Progenitor cell of endocrine pancreas (in vitro differentiated cells): ENCODE measurements around the gene GALNT15. TPM values are rescaled to one million over a fixed set of nuclear protein-coding genes. Genes with fewer than 3 reads are reported as not detected.

Experiments
- DNase-seq: peaks from one replicate; pipeline ENCODE4 v3.0.0; 2021; ENCODE audit warnings: low spot score; ENCODE audit not compliant: unreplicated experiment
- H3K27ac Mint-ChIP-seq: 2 replicates; pipeline ENCODE4 v1.8.0; 2021; ENCODE audit warnings: mild to moderate bottlenecking, moderate library complexity, mixed read lengths
- H3K27me3 Mint-ChIP-seq: 2 replicates; pipeline ENCODE4 v1.8.0; 2021; ENCODE audit warnings: mixed read lengths
- H3K36me3 Mint-ChIP-seq: 2 replicates; pipeline ENCODE4 v1.8.0; 2022; ENCODE audit warnings: mixed read lengths; ENCODE audit not compliant: insufficient read depth
- H3K4me1 Mint-ChIP-seq: 2 replicates; pipeline ENCODE4 v1.8.0; 2021; ENCODE audit warnings: low read depth, mixed read lengths
- H3K4me3 Mint-ChIP-seq: 2 replicates; pipeline ENCODE4 v1.8.0; 2021; ENCODE audit warnings: low read depth, mild to moderate bottlenecking, moderate library complexity, mixed read lengths
- H3K9me3 Mint-ChIP-seq: 2 replicates; pipeline ENCODE4 v1.8.0; 2021; ENCODE audit warnings: low read depth, mixed read lengths
- total RNA-seq: library from RNA; stranded (reverse); gene quantifications from 2 replicates; pipeline ENCODE4 v1.2.1, GENCODE V29; 2021
- TF ChIP-seq, protein P1 (sequence below): fragments of 200-600 bp; sonication (generic); IDR thresholded peaks from one replicate; pipeline ENCODE4 v1.5.0; 2021; ENCODE audit warnings: antibody characterized with exemption, mild to moderate bottlenecking; ENCODE audit not compliant: unreplicated experiment

GALNT15 gene
- total RNA-seq, 1 donor from 2014 or later: 0.46 TPM

DNA sequence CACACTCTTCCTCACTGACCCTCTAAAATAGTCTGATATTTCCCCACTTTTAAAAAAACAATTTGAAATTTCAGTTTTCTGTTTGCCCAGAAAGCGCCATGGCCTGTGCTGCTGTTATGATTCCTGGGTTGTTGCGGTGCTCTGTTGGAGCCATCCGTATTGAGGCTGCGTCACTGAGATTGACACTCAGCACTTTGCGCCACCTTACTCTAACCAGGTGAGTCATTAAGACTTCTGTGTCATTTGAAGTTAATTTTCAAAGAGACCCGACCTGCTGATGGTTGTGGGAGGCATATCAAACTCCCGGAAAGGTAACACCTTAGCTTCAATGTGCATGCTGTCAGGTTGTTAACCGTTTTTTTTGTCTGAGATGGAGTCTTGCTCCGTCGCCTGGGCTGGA is 96.4 kb downstream of the GALNT15 start:
- H3K9me3 Mint-ChIP-seq: no peaks in the 10 kb centered on the region
- no peak for DNase-seq
- no peak overlapping the region for H3K27ac Mint-ChIP-seq
- TF ChIP-seq, protein P1, sequence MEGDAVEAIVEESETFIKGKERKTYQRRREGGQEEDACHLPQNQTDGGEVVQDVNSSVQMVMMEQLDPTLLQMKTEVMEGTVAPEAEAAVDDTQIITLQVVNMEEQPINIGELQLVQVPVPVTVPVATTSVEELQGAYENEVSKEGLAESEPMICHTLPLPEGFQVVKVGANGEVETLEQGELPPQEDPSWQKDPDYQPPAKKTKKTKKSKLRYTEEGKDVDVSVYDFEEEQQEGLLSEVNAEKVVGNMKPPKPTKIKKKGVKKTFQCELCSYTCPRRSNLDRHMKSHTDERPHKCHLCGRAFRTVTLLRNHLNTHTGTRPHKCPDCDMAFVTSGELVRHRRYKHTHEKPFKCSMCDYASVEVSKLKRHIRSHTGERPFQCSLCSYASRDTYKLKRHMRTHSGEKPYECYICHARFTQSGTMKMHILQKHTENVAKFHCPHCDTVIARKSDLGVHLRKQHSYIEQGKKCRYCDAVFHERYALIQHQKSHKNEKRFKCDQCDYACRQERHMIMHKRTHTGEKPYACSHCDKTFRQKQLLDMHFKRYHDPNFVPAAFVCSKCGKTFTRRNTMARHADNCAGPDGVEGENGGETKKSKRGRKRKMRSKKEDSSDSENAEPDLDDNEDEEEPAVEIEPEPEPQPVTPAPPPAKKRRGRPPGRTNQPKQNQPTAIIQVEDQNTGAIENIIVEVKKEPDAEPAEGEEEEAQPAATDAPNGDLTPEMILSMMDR: no peak
- H3K36me3 Mint-ChIP-seq: peaks cover 3% of the 10 kb centered on the region
- no peaks in the 10 kb centered on the region for H3K27me3 Mint-ChIP-seq
- peaks cover 11% of the 10 kb centered on the region for H3K4me1 Mint-ChIP-seq
- H3K4me3 Mint-ChIP-seq: no peak overlapping the region

DNA sequence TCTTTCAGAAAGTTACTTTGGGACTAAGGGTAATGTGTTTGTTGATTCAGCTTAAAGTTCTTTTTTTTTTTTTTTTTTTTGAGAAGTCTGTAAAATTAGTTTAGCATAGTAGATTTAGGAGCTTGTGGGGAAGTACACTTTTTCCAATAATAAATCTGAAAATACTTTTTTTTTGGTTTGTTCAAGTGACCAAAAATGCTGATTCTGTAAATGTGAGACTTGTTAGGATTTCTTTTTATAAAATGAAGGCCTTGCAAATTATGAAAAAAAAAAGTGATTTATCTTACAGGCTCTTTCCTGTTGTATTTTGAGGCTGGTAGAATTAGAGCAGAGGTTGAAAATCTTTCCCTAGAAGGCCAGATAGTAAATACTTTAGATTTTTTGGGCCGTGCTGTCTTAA is 98.1 kb downstream of the GALNT15 start:
- Mint-ChIP-seq H3K9me3 (no peaks in the 10 kb centered on the region), H3K27ac (no peak overlapping the region), H3K4me3 (no peak overlapping the region), H3K4me1 (no peaks in the 10 kb centered on the region), H3K36me3 (peaks cover 4% of the 10 kb centered on the region), H3K27me3 (no peaks in the 10 kb centered on the region)
- TF ChIP-seq, protein P1: no peak
- DNase-seq: no peak

DNA sequence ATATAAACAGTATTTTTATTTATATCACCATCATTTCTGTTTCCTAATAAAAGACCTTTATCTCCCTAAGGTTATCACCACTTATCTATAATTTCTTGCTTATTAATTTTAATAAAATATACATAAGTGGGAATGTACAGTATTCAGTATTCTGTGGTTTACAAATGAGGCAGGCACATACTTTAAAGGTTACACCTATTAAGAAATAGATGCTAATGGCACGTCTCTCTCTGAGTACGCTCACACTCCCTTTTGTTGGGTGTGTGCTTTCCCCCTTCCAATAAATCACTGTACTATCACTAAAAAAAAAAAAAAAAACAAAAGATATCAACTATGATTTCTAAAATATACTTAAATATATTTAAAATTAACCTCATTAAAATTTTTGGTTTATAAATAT is 99.4 kb downstream of the GALNT15 start:
- TF ChIP-seq, protein P1: no peak
- Mint-ChIP-seq H3K36me3 (peaks cover 4% of the 10 kb centered on the region), H3K4me3 (no peak overlapping the region), H3K4me1 (no peaks in the 10 kb centered on the region), H3K9me3 (no peaks in the 10 kb centered on the region), H3K27ac (no peak overlapping the region), H3K27me3 (no peaks in the 10 kb centered on the region)
- DNase-seq: no peak

DNA sequence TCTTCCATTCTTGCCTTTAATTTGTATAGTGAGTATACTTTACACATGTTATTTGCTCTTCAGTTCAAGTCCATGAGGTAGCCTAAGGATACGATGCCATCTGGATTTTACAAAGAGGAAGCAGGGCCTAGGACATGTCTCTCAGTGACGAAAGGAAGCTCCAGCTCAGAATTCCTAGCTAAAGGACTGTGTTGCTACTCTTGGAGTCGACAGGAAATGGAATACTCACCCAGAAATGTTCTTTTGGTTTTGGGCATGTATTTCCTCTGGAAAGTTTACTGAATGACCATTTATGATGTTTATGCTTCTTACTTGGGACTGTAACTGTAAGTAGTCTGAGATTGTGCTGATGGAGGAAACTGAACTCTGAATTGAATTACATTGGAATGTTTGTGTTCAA is 103.0 kb downstream of the GALNT15 start:
- no peaks in the 10 kb centered on the region for H3K4me1 Mint-ChIP-seq
- TF ChIP-seq, protein P1: no peak
- no peaks in the 10 kb centered on the region for H3K9me3 Mint-ChIP-seq
- DNase-seq: no peak
- no peaks in the 10 kb centered on the region for H3K27me3 Mint-ChIP-seq
- no peak overlapping the region for H3K4me3 Mint-ChIP-seq
- peaks cover 4% of the 10 kb centered on the region for H3K36me3 Mint-ChIP-seq
- H3K27ac Mint-ChIP-seq: no peak overlapping the region

DNA sequence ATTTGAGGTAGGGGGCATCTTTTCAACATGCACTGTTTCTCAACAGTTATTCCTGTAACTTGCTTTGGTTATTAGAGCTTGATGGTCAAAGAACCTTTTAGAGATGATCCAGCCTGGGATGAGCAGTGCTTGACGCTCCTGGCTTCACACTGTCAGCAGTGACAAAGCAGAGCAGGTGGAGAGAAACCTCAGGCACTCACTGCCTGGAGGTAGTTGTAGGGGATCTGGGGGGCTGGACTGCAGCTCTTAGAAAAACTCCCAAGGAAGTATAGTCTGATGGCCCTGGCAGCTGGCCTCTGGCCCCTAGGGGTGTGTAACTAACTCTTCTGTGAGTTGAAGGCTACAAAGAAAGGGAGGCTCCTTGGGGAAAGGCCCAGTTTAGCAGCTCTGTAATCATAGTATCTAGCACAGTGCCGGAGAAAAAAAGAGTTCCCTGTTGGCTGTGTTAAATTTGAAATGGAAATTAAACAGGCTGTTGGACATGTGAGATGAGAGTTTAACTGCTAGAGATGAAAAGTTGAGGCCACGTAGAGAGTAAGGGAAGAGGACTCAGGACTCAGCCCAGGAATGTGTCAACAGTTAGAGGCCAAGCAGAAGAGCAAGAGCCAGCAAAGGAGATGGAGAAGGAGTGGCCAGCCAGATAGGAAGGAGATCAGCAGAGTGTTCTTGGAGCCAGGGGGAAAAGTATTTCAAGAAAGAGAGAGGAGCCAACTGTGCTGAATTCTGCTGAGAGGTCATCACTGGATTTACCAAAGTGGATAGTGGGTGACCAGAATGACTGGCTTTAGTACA is 104.7 kb downstream of the GALNT15 start:
- Mint-ChIP-seq H3K36me3 (peaks cover 5% of the 10 kb centered on the region), H3K27me3 (no peaks in the 10 kb centered on the region), H3K27ac (no peak overlapping the region), H3K4me1 (no peaks in the 10 kb centered on the region), H3K4me3 (no peak overlapping the region), H3K9me3 (no peaks in the 10 kb centered on the region)
- no peak for DNase-seq
- TF ChIP-seq, protein P1: no peak
